GM18907 (cell line): ENCODE results near the gene SLC6A5.

Source experiments
- ATAC-seq: cut with Tn5 transposase; IDR thresholded peaks from one replicate; pipeline ENCODE4 v1.9.1; 2021; ENCODE audit warnings: mild to moderate bottlenecking, moderate library complexity; ENCODE audit not compliant: unreplicated experiment

Gene SLC6A5

DNA sequence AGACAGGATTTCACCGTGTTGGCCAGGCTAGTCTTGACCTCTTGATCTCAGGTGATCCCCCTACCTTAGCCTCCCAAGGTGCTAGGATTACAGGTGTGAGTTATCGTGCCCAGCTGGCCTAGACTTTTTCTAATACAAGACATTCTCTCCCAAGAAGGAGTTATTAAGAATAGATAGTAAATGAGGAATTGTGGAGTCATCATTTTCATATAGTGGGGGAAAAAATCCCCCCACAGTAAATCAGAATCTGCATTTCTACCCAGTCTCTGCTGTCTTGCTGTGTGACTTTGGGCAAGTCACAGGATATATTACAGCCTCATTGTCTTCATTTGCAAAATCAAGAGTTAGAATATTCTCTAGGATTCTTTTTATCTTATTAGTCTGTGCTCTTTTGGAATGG is 21.6 kb downstream of the SLC6A5 start:
- no peak for ATAC-seq

DNA sequence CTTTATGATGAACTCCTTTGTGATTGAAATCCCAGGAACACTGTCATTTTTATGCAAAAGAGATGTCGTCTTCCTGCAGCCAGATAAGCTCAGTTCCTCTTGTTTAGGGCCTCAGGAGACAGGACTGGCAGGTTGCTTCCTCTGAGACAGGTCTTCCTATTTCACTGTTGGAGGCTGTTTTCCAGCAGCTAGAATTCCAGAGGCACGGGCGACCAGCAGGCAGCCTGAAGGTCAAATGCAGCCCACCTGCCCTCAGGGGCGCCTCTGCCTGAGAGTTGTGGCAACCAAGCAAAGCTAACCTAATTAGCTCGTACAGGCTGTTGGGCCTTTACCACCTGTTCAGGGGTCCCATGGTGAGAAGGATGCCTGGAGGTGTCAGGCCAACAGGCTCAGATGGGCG is 22.3 kb downstream of the SLC6A5 start:
- ATAC-seq, result no peak

DNA sequence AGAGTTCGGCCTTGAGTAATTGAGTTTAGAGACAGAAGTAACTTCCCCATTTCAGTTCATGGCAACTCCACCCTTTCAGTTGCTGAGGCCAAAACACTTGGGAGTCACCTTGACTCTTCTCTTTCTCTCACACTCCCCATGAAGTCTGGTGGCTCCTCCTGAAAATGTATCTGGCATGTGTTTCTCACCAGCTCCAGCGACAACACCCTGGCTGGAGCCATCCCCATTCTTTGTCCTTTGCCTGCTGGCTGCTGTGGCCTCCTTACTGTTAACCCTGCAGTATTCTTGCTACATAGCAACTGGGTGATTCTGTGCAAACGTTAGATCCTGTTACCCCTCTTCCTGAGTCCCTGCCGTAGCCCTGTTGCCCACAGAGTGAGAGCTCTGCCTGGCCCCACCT is 23.8 kb downstream of the SLC6A5 start:
- no peak for ATAC-seq

DNA sequence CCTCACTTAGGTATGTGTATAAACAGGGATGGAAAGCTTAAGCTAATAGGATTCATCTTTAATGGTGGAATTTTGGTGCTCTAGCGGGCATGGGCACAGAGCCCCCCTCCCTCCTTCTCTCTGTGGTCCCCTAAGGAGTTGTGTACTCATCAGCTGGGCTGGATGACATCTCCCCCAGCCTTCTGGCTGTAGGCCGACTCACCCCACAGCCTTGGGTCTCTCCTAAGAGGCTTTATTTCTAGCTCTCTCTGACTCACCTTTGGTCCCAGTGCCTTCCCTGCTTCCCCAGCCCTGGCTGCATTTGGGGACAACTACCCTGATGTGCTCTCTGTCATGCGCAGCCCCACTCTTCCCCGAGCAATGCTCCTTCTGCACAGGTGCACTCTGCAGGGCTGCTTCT is 26.9 kb downstream of the SLC6A5 start:
- ATAC-seq, result no peak

DNA sequence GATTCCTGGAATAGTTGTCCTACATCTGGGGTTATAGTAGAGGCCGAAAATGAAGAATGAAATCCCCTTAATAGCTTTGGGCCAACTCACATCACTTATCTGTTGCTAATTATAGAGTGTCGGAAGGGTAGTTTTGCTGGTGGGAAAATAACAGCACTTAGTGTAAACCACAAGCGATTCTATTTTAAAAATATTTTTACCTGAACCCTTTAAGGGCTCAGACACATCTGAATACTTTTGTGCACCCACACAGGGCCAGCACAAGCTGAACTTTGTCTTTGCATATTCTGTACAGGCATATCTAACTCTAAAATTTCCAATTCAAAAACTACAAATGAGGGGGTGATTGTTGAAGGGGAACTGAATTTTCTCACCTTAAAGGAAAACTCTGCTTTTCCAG is 27.6 kb downstream of the SLC6A5 start:
- no peak for ATAC-seq

DNA sequence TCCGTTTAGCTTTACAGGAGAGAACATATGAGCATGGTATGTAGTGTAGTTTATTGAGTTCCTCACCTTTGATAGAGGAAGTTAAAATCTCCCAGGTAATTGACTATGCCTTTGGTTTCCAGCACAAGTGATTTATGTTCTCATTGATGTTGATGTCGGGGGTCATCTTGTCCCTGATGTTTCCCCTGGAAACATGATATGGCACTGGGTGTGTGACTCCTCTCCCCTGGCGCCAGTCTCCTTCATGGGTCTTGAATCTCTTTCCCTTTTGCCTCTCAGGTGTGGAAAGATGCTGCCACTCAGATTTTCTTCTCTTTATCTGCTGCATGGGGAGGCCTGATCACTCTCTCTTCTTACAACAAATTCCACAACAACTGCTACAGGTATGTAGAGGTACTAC is 28.3 kb downstream of the SLC6A5 start:
- no peak for ATAC-seq

DNA sequence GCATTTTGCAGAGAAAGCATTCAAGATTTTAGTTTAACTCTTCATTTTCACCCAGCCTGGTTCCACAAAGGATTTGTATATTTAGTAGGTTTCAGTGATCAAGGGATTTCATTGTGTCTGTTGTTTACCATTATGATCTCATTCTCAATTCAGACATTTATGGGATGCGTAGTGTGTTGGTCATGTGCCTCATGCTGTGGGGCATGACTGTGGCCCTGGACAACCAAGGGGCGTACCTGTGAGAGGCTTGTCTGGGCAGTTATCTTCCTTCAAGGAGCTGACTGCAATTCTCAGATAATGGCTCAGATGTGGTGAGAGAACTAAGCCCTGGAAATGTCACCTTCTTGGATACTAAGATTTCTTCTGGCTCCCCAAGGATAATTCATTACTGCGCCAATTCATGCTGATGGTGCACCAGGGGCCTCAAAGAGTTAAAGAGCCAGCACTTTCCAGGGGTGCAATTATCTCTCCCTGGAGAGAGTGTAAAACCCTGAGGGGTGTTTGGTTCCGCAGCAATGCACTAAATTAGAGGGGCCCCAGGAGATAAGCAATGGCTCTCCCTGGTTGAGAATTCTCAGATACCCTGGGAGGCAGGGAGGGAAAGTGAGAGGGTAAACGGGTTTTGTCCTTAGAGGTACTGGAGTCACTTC is 32.2 kb downstream of the SLC6A5 start:
- no peak for ATAC-seq

DNA sequence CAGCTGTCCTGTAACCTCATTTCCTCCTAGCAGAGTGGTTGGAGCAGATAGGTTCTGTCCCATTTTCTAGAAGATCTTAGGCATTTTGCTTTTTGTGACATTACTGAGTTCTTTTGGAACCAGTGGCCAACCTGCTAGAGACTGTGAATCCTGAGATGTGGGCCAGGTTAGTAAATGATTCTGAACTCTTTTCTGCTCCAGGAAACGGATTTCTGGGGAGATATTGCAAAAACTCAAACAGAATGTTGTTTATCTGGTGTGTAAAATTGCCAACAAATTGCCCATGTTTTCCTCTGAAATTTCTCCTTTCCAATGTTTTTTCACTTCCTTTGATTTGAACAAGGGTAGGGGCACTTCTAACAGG is 32.7 kb downstream of the SLC6A5 start:
- ATAC-seq, result no peak

DNA sequence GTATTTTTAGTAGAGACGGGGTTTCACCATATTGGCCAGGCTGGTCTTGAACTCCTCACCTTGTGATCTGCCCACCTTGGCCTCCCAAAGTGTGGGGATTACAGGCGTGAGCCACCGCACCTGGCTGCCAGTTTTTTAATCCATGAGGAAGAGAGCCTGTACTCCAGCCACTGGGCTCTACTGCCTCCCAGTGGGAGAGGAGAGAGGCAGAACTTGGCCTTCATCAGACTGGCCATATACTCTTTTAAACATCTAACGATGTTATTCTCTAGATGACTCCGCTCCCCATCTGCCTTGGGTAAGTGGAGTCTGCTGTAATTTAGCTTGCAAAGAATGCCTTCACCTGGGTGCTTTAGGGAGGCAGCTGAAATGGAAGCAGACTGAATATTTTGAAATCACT is 34.6 kb downstream of the SLC6A5 start:
- no peak for ATAC-seq

DNA sequence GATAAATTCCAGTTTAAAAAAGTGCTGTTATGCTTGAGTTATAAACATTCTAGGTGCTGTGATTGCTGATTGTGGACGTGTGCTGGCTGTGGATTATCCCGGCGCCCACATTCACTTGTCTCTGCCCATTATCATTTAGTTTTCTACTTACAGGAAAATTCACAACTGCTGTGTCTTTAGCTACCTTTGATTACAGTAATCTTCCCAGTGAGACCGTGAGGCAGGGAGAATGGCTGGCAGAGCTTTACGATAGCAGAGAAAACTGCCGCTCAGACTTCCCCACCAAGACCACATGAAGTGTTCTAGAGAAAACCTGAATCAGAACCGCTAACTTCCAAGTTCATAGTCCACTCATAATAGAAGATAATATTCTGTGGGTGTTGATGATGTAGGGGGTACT is 35.4 kb downstream of the SLC6A5 start:
- no peak for ATAC-seq

DNA sequence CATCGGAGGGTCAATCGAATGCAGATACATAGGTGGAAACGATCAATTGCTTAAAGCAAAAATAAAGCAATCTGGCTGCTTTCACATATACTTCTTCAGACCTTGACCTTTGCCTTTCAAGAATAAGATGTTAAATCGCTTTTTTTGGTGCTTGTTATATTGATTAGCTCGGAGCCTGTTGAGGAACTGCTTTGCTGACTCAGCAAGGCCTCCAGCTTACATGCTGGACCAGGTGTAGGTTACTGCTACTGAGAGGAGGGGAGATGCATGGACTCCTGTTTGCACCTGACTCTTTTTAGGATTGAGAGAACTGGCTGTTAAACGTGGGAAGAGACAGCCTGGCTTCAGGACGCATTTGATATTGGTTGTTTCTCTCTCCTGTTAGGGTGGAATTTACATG is 38.7 kb downstream of the SLC6A5 start:
- ATAC-seq, result no peak

DNA sequence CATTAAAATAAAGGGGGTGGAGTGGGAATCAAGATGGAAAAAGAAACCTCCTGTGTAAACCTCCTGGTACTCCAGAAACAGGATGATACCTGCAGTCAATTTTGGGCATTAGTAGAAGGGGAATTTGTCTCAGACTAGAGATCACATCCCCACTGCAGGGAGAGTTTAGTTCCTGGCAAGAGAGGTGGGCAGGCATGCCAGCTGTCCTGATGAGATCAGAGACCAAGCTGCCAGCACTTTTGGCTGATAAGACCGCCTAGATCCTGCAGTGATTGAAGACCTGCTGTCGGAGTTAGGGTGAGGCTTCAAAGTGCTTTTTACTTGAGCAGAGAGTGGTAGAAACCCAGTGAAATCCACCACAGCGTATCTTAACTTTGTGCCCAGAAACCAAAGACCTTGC is 40.3 kb downstream of the SLC6A5 start:
- no peak for ATAC-seq

DNA sequence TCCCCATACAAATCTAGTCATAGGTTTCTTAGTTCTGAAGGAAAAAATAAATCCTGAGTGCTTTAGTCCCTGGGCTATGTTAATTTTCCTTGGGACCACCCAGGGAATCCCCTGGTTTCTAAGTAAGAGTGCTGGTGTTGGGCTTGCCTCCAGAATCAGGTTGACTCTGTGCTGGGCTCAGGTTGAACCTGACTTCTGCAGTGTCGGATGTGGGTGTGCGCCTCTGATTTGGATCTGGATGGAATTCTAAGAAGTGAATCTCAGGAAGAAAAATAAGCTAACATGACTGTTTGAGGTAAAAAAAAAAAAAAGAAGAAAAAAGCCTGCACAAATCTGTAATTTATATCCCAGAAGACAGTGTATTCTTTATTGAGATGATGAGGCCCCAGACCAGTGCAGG is 41.0 kb downstream of the SLC6A5 start:
- ATAC-seq, result no peak

DNA sequence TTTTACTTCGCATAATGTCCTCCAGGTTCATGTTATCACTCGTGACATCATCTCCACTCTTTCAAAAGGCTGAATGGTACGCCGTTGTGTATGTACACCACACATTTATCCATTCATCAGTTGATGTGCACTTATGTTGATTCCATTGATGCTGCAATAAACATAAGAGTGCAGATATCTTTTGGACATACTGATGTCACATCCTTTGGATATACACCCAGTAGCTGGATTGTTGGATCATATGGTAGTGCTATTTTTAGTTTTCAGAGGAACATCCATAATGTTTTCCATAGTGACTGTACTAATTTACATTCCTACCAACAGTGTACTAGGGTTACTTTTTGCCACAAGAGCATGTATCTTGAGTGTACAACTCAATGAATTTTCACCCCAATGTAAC is 45.0 kb downstream of the SLC6A5 start:
- ATAC-seq, result no peak

DNA sequence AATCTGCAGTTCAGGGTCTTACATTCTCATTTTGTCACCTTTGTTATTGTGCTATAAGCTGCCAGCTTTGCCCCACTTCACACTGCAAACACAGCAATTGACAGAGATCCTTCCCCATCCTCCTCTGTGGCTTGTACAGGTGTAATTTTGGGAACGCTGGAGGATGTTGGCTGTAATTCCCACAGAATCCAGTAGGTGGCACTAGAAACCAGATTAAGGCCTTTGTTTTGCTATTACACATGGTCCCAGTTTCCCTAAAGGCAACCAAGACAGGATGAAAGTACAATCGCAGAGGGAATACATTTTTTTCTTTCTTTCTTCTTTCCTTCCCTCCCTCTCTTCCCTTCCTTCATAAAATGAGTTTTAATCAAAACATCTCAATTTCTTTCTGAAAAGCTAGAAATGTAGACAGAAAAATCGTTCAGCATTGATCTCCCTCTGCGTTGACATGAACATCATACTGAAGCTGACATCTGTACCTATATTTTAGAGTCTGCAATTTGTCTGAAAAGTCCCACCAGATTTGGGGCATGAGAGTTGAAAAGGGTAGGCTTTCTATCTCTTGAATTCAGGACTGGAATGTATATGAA is 48.7 kb downstream of the SLC6A5 start:
- ATAC-seq, result peak; percentile 72

DNA sequence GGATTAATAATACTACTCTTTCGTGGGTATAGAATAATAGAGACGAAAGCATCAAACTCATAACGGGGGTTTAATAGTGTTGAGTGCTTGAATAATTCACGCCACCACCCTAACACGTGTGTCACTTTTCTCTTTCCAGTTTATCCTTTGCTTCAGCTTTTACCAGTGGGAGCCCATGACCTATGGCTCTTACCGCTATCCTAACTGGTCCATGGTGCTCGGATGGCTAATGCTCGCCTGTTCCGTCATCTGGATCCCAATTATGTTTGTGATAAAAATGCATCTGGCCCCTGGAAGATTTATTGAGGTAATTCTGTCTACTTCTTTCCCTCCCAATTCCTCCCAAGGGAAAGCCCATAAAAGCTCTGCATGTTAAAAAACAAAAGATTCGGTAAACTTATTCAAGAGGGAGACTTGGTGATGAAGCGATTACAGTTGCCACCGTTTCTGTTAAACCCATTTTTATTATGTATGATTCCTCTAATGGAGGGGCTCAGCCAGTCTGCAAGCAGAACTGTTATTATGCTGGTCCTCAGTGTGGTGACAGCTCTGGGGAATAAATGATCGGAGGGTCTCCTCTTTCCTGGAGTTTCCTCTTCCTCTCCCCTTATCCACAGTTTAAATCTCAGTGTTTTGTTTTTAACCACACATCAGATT is 52.9 kb downstream of the SLC6A5 start:
- ATAC-seq, result no peak

DNA sequence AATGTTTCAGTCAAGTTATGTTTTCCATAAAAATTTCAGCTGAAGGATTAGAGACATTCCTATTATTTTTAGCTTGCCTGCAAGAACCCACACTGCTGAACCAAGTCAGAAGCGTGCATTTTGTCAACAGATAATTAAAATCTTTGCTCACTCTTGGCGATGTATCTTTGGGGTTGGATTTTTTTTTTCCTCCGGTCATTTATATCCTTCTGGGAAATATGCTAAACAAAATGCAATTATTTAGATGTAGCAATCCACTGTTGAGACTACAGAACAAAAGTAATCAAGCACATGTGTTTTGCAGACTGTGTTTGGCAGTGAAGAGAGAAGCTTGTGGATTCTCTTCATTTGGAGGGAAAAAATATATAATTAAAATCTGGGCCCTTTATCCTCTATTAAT is 54.6 kb downstream of the SLC6A5 start:
- no peak for ATAC-seq

DNA sequence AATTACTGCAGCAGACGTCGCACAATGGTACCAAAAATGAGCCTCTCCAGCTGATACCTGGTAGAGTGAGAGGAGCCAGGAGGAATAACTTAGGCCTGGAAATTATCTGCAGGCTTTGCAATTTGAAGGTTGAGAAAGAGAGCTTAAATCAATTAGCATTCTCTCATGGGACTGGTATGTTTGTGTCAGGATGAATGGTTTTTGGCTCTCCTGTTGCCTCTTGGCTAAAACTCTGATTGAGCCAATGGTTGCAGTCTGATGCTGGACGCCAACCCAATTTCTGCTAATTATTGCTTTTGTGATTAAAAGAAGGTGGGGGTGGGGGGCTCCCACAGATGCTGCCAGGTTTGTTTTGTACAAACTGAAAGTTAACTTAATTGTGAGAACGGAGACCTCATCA is 57.5 kb downstream of the SLC6A5 start:
- no peak for ATAC-seq

DNA sequence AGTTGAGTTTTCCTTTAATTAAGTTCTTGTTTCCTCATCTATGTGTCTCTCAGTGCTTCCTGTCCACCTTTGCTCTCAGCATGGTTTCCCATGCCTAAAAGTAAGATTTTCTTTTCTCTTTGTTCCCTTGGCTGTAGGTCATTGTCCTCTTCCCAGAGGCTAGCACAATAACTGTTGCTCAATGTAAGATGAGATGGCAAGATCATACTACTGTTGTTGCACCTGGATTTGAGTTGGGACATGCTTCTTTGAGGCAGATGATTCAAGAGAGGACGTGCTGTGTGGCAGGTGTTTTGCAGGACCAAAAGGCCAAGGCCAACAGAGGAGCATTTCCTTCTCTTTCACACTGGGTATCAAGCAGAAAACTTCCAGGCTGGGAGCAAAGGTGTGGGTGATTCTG is 58.7 kb downstream of the SLC6A5 start:
- no peak for ATAC-seq

DNA sequence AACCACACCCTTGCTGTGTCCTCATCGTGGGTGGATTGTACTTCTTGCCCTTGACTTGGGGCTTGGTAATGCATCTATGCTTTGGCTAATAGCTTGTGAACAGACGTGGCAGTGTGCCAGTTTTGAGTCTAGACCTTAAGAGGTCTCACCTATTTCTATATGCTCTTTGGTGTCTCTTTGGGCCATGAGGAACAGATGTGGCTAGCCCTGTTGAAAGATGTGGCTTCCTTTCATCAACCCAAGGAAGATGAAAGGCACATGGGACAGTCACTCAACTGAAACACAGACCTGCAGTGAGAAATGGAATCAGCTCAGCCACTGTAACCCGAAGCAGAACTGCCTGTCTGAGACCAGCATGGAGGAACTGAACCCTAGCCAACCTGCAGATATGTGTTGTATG is 62.0 kb downstream of the SLC6A5 start:
- ATAC-seq, result no peak

DNA sequence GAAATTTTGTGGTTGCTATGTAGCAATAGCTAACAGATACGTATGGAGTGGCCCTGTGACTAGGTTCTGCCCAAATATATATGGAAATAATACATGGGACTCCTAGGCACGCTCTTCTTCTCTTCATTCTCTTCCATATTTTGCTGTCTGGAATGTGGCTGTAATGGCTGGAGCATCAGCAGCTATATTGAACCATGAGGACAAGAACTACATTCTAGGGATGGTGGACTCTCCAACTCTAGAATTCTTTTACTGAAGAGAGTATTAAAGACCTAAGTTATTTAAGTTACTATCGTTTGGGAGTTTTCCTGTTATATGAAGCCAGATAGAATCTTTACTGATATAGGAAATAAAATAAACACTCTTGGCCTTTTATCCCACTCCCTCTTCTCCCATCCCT is 62.4 kb downstream of the SLC6A5 start:
- no peak for ATAC-seq

DNA sequence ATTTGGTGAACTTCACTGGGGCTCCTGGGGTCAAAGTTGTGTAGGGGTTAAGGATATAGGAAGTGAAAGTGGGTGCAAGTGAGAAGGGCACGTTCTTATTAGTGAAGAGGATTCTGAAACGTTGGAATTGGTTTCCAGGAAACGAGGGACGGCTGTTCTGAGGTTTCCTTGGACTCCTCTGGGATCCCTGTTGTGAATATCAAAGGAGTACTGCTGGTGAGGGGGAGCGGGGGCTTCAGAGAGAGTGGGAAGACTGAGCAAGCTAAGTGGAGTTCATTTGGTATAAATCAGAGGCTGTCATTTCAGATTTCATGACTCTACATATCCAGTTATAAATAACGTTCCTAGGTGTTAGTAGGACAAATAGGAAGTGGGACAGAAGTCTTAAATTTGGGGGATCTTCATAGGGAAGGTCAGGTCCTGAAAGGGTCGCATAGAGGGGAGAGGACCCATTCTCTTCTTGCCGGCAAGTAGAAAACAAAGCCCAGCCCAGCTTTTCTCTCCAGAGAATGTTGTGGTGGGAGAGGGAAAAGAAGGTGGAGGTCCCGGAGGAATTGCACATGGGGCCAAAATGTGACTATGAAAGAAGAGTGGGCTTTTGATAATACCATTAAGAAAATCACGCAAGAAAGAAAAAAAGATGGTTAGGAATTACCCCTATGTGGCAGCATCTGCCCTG is 68.9 kb downstream of the SLC6A5 start:
- no peak for ATAC-seq
